Measurements from ENCODE around the gene FNIP1. TPM values are rescaled to one million over a fixed set of nuclear protein-coding genes. Genes with fewer than 3 reads are reported as not detected.

Gene FNIP1
- total and polyA plus RNA-seq, 9 of the 15 experiments (the other 6 are each of a cell fraction or from before 2014, with no cell fraction given): 5.0 to 32.8 (median 18.4) TPM

GRCh38 chr5:131776450-131776849 lies 20.4 kb downstream of the FNIP1 start:
- Histone ChIP-seq H3K27ac (ENCODE audit: extremely low read depth, low read depth, low read length) (no peak overlapping the region), H3K36me3 (ENCODE audit: control insufficient read depth, insufficient read depth, low read length) (peaks cover 7% of the 10 kb centered on the region; the same call in 2 of the 3 replicates), H3K9me1 (ENCODE audit: control insufficient read depth, insufficient read depth, low read length) (no peaks in the 10 kb centered on the region), H3K9me3 (replicated peaks; ENCODE audit: control insufficient read depth, insufficient read depth, low read depth, low read length) (no peaks in the 10 kb centered on the region), H3K4me3 (no peak overlapping the region), H3K4me1 (replicated peaks in 1 of 2; ENCODE audit: control insufficient read depth in 2 of 2, insufficient read depth in 2 of 2, low read length in 2 of 2) (peaks cover 3 to 16% of the 10 kb centered on the region in 2 experiments; a peak in 3 of 5 replicates), H3K9ac (ENCODE audit: insufficient read depth in 1 of 2, low read depth in 2 of 2, low read length in 2 of 2) (no peak overlapping the region), H2AFZ (ENCODE audit: low read depth, low read length) (no peak overlapping the region), H4K20me1 (replicated peaks; ENCODE audit: control insufficient read depth, insufficient read depth, low read length) (peaks cover 28% of the 10 kb centered on the region), H3K27me3 (ENCODE audit: control insufficient read depth in 2 of 2, insufficient read depth in 2 of 2, low read length in 2 of 2) (no peaks in the 10 kb centered on the region), H3K4me2 (ENCODE audit: insufficient read depth, low read length) (no peak overlapping the region), H3K79me2 (ENCODE audit: control insufficient read depth, insufficient read depth, low read length) (peaks cover 90% of the 10 kb centered on the region)
- intact Hi-C loops (cut with micrococcal nuclease): no loop called here
- DNase-seq (ENCODE audit: extremely low read depth in 1 of 4, low spot score in 3 of 4) (no peak), FAIRE-seq (no peak), ATAC-seq (no peak)
- POLR2A ChIA-PET: interaction anchor here (1.0 kb wide), 1 partner anchor 12 kb away, joined by 3 read pairs; no protein-coding TSS in a partner anchor
- no peak for TF ChIP-seq EHMT2 (IDR thresholded peaks at IDR 0.05)
- TF ChIP-seq BRD9 (IDR thresholded peaks at IDR 0.05; ENCODE audit: low read depth, partially characterized antibody): no peak
- no peak for TF ChIP-seq PHB (CRISPR knock-in tag; IDR thresholded peaks at IDR 0.05)
- TF ChIP-seq MAZ (CRISPR knock-in tag; conservative IDR thresholded peaks at IDR 0.05 in 1 of 2, IDR thresholded peaks at IDR 0.05 in 1 of 2): no peak
- no peak for TF ChIP-seq ZFP30 (CRISPR knock-in tag; IDR thresholded peaks at IDR 0.05; ENCODE audit: borderline replicate concordance)
- no peak for TF ChIP-seq ZNF239 (CRISPR knock-in tag; IDR thresholded peaks at IDR 0.05)
- CTCF ChIA-PET (ENCODE audit: low intra/inter-chr PET ratio): no interaction called here
- WGBS (ENCODE audit: insufficient coverage, low coverage, missing lambda C conversion rate): 83% methylated on average over 1 of the region's 1 CpG
- no TSS peak for BruUV-seq (replicated peaks)
- in situ Hi-C loops (cut with MboI): no loop called here

All from K562 (cell line).